ENCODE results near the gene MAST1.
A peak's percentile ranks its signal among the peaks of the same experiment; 100 is the strongest.
"Not testable (repeated sequence)": the region's sequence is repeated elsewhere in the genome, so short reads cannot be mapped to it uniquely, and the experiment has no call there.

MAST1 gene

DNA sequence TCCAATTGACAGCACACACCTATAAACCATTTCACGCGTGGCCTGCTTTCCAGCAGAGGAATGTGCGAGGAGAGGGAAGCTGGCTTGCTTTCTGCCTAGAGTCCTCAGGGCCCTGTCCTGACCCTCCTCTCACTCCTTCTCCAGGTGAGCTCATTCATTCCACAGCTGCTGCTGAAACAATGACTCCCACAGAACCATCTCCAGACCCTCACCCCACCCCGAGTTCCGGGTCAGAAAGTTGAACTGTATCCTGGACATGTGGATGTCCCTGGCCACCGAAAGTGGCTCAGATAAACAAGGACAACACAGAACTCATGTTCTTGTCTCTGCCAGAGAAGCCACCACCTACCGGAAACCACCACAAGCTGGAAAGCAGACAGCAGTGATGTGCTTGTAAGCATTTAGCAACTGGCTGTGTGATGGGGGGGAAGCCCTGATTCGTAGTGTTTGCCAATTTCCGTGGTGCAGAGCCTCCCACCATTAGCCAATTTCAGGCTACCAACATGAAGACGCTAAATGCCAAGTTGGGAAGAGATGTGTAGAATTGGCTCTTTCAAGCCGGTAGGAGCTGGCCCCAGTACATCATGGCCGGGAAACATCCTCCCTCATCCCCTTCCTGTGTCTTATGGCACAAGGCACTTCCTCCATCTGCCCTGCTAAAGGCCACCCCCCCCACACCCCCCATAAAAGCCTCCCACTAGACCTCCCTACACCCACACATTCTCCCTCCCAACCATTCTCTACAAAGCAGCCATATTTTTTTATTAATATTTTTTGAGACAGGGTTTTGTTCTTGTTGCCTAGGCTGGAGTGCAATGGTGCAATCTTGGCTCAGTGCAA is 75.8 kb downstream of the MAST1 start:
- ATAC-seq (ENCODE audit: insufficient read depth, low read depth) (peak; percentile 80), DNase-seq (peak; percentile 74)
- H3K79me2 ChIP-seq (ENCODE audit: insufficient read depth, low read length), result peaks cover 6% of the 10 kb centered on the region; the same call in 1 of the 2 replicates
- peak overlapping the region in 1 of 2 experiments; percentile 28; a peak in 2 of 4 replicates for H3K4me3 ChIP-seq (ENCODE audit: low read depth in 1 of 2, low read length in 2 of 2)
- H4K20me1 ChIP-seq (ENCODE audit: insufficient read depth, low read length), result no peaks in the 10 kb centered on the region
- H3K9ac ChIP-seq (ENCODE audit: low read depth, low read length), result peak overlapping the region; percentile 48
- peak overlapping the region; percentile 55 for H2AFZ ChIP-seq (ENCODE audit: low read depth, low read length)
- H3K36me3 ChIP-seq (ENCODE audit: insufficient read depth, low read length), result no peaks in the 10 kb centered on the region; the same call in 1 of the 2 replicates
- H3K27me3 ChIP-seq (ENCODE audit: insufficient read depth, low read length, poor library complexity), result no peaks in the 10 kb centered on the region
- H3K4me1 ChIP-seq (ENCODE audit: insufficient read depth, low read length), result peaks cover 39% of the 10 kb centered on the region
- peak overlapping the region; percentile 46 for H3K4me2 ChIP-seq (ENCODE audit: insufficient read depth, low read length)
- no peak for TF ChIP-seq EZH2 (IDR thresholded peaks at IDR 0.05; ENCODE audit: borderline replicate concordance, low read depth, low read length, severe bottlenecking)
- TF ChIP-seq, protein P1, sequence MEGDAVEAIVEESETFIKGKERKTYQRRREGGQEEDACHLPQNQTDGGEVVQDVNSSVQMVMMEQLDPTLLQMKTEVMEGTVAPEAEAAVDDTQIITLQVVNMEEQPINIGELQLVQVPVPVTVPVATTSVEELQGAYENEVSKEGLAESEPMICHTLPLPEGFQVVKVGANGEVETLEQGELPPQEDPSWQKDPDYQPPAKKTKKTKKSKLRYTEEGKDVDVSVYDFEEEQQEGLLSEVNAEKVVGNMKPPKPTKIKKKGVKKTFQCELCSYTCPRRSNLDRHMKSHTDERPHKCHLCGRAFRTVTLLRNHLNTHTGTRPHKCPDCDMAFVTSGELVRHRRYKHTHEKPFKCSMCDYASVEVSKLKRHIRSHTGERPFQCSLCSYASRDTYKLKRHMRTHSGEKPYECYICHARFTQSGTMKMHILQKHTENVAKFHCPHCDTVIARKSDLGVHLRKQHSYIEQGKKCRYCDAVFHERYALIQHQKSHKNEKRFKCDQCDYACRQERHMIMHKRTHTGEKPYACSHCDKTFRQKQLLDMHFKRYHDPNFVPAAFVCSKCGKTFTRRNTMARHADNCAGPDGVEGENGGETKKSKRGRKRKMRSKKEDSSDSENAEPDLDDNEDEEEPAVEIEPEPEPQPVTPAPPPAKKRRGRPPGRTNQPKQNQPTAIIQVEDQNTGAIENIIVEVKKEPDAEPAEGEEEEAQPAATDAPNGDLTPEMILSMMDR (IDR thresholded peaks at IDR 0.05; ENCODE audit: borderline replicate concordance, extremely low read depth, low read length, poor library complexity, severe bottlenecking), result peak; percentile 2
- no peaks in the 10 kb centered on the region for H3K9me3 ChIP-seq (ENCODE audit: insufficient read depth, low read length, severe bottlenecking)
- peak overlapping the region; percentile 83 for H3K27ac ChIP-seq (ENCODE audit: low read length)

DNA sequence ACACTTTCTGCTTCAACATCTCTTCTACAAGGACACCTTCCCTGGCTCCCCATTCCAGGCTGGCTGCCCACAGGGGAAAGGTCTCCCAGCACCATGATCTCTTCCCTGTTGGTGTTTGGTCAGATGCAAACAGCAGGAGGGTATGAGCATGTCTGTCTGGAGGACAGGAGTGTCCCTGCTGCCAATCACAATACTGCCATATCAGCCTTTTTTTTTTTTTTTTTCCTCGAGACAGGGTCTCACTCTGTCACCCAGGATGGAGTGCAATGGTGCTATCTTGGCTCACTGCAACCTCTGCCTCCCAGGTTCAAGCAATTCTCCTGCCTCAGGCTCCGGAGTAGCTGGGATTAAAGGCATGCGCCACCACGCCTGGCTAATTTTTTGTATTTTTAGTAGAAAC is 77.5 kb downstream of the MAST1 start:
- not testable (repeated sequence) for DNase-seq; H3K9ac ChIP-seq (ENCODE audit: low read depth, low read length); H3K79me2 ChIP-seq (ENCODE audit: insufficient read depth, low read length); H3K36me3 ChIP-seq (ENCODE audit: insufficient read depth, low read length); H3K27me3 ChIP-seq (ENCODE audit: insufficient read depth, low read length, poor library complexity); H3K9me3 ChIP-seq (ENCODE audit: insufficient read depth, low read length, severe bottlenecking); H3K4me2 ChIP-seq (ENCODE audit: insufficient read depth, low read length); ATAC-seq (ENCODE audit: insufficient read depth, low read depth); H3K27ac ChIP-seq (ENCODE audit: low read length); H2AFZ ChIP-seq (ENCODE audit: low read depth, low read length); H3K4me3 ChIP-seq (ENCODE audit: low read depth in 1 of 2, low read length in 2 of 2); H4K20me1 ChIP-seq (ENCODE audit: insufficient read depth, low read length)
- peaks cover 45% of the 10 kb centered on the region for H3K4me1 ChIP-seq (ENCODE audit: insufficient read depth, low read length)

DNA sequence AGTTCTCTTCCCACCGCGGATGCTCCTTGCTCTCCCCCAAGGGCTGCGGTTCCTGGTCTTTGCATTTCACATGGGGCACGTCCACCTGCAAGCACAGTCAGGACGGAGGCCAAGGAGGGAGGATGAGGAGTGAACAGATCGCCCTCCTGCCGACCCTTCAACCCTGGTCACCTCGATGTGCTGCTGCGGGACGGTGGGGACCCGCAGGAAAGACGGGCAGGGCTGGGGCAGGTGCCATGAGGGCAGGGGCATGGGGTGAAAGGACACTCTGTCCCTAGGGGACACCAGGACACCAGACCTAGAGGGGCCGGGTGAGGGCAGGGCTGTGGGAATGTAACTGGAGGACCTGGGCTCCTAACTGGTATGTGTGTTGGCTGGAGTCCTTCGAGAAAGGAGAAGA is 79.9 kb downstream of the MAST1 start:
- no peak overlapping the region for H2AFZ ChIP-seq (ENCODE audit: low read depth, low read length)
- peak overlapping the region; percentile 99 for H3K27ac ChIP-seq (ENCODE audit: low read length)
- H3K9me3 ChIP-seq (ENCODE audit: insufficient read depth, low read length, severe bottlenecking), result no peaks in the 10 kb centered on the region
- peaks cover 6% of the 10 kb centered on the region; the same call in 1 of the 2 replicates for H3K79me2 ChIP-seq (ENCODE audit: insufficient read depth, low read length)
- no peaks in the 10 kb centered on the region for H4K20me1 ChIP-seq (ENCODE audit: insufficient read depth, low read length)
- DNase-seq, result no peak
- peaks cover 44% of the 10 kb centered on the region for H3K4me1 ChIP-seq (ENCODE audit: insufficient read depth, low read length)
- H3K9ac ChIP-seq (ENCODE audit: low read depth, low read length), result peak overlapping the region; percentile 73
- no peak for ATAC-seq (ENCODE audit: insufficient read depth, low read depth)
- TF ChIP-seq, protein P1 (IDR thresholded peaks at IDR 0.05; ENCODE audit: borderline replicate concordance, extremely low read depth, low read length, poor library complexity, severe bottlenecking), result no peak
- peaks cover 11% of the 10 kb centered on the region for H3K36me3 ChIP-seq (ENCODE audit: insufficient read depth, low read length)
- H3K4me2 ChIP-seq (ENCODE audit: insufficient read depth, low read length), result peak overlapping the region; percentile 73
- peak overlapping the region in 1 of 2 experiments; percentile 62; a peak in 2 of 4 replicates for H3K4me3 ChIP-seq (ENCODE audit: low read depth in 1 of 2, low read length in 2 of 2)
- no peaks in the 10 kb centered on the region for H3K27me3 ChIP-seq (ENCODE audit: insufficient read depth, low read length, poor library complexity)

DNA sequence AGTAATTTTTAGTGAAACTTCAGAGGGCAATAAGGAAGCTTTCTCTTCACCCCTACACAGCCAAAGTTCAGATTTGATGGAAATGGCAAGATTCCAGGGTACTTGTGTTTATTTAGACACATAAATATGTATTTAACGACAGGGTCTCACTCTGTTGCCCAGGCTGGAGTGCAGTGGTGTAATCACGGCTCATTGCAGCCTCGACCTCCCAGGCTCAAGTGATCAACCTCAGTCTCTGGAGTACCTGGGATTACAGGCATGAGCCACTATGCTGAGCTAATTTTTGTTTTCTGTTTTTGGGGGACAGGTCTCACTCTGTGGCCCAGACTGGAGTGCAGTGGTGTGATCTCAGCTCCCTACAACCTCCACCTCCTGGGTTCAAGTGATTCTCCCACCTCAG is 82.7 kb downstream of the MAST1 start:
- TF ChIP-seq EZH2 (IDR thresholded peaks at IDR 0.05; ENCODE audit: borderline replicate concordance, low read depth, low read length, severe bottlenecking), result no peak
- TF ChIP-seq, protein P1 (IDR thresholded peaks at IDR 0.05; ENCODE audit: borderline replicate concordance, extremely low read depth, low read length, poor library complexity, severe bottlenecking), result no peak
- ATAC-seq (ENCODE audit: insufficient read depth, low read depth), result no peak

More for the DNA sequence above, 82.7 kb downstream of the MAST1 start:
- H3K79me2 ChIP-seq (ENCODE audit: insufficient read depth, low read length), result peaks cover 6% of the 10 kb centered on the region; the same call in 1 of the 2 replicates
- H3K27ac ChIP-seq (ENCODE audit: low read length), result no peak overlapping the region
- DNase-seq, result no peak
- H3K9me3 ChIP-seq (ENCODE audit: insufficient read depth, low read length, severe bottlenecking), result no peaks in the 10 kb centered on the region
- H3K9ac ChIP-seq (ENCODE audit: low read depth, low read length), result no peak overlapping the region
- no peaks in the 10 kb centered on the region for H3K27me3 ChIP-seq (ENCODE audit: insufficient read depth, low read length, poor library complexity)
- no peak overlapping the region for H2AFZ ChIP-seq (ENCODE audit: low read depth, low read length)
- H3K4me3 ChIP-seq (ENCODE audit: low read depth in 1 of 2, low read length in 2 of 2), result no peak overlapping the region
- no peak overlapping the region for H3K4me2 ChIP-seq (ENCODE audit: insufficient read depth, low read length)
- H3K36me3 ChIP-seq (ENCODE audit: insufficient read depth, low read length), result peaks cover 37% of the 10 kb centered on the region
- H4K20me1 ChIP-seq (ENCODE audit: insufficient read depth, low read length), result 0 out of 2 replicates have a peak, but pooled peaks cover 8% of the 10 kb centered on the region
- H3K4me1 ChIP-seq (ENCODE audit: insufficient read depth, low read length), result peaks cover 20% of the 10 kb centered on the region
